Cardiac atrium fibroblast (primary cell): ENCODE measurements around the gene FAM117B. TPM values are rescaled to one million over a fixed set of nuclear protein-coding genes. Genes with fewer than 3 reads are reported as not detected.

Experiments used
- total RNA-seq: library from RNA; depleted of rRNA; stranded (reverse); fragments of >200 nt; gene quantifications from 2 replicates; pipeline ENCODE4 v1.2.3, GENCODE V29; 2015

The FAM117B gene
- total RNA-seq, result 1.6 and 2.6 TPM in 2 replicates

GRCh38 chr2:202634556-202635427 lies at the start of gene FAM117B:
FAM117B (plus strand) TSS chr2:202634969; CDS start chr2:202635188, 219 bp downstream.

Other genes starting within 250 kb of the FAM117B start
- gene ICA1L, start 236.8 kb downstream of the FAM117B start, total RNA-seq, result 4.4 and 5.4 TPM in 2 replicates